ELR (cell line): ENCODE measurements around the gene CIAO3.

Source experiments
- DNase-seq: peaks from one replicate; pipeline ENCODE4 v3.0.0-alpha.2; 2015; ENCODE audit warnings: low read depth

The CIAO3 gene

GRCh38 chr16:709566-710499 lies 31.0 kb downstream of the CIAO3 start:
- DNase-seq = peak; percentile 75

GRCh38 chr16:708959-709358 lies 31.8 kb downstream of the CIAO3 start:
- DNase-seq = no peak

- DNase-seq = no peak
Measured at GRCh38 chr16:708019-708418, 32.8 kb downstream of the CIAO3 start.

GRCh38 chr16:707062-707538 lies 33.7 kb downstream of the CIAO3 start:
- no peak for DNase-seq

GRCh38 chr16:706189-707061 lies 34.4 kb downstream of the CIAO3 start:
- DNase-seq = no peak

GRCh38 chr16:705431-706188 lies 35.2 kb downstream of the CIAO3 start, which contains the start of gene FBXL16:
TSS of gene FBXL16 (minus strand) at chr16:705801. CDS start at chr16:697405, 8,396 bp downstream.
- DNase-seq = no peak

- no peak for DNase-seq
Measured at GRCh38 chr16:704552-705380, 36.0 kb downstream of the CIAO3 start.

GRCh38 chr16:704047-704446 lies 36.8 kb downstream of the CIAO3 start:
- DNase-seq = no peak

- no peak for DNase-seq
Measured at GRCh38 chr16:703406-703805, 37.4 kb downstream of the CIAO3 start.

- DNase-seq = no peak
Measured at GRCh38 chr16:702341-702740, 38.5 kb downstream of the CIAO3 start.

GRCh38 chr16:700684-701584 lies 39.9 kb downstream of the CIAO3 start:
- no peak for DNase-seq

GRCh38 chr16:698911-699671 lies 41.7 kb downstream of the CIAO3 start:
- DNase-seq = no peak

GRCh38 chr16:695355-696089 lies 45.3 kb downstream of the CIAO3 start:
- DNase-seq = no peak

- DNase-seq = no peak
Measured at GRCh38 chr16:694863-695354, 45.9 kb downstream of the CIAO3 start.

GRCh38 chr16:694187-694862 lies 46.5 kb downstream of the CIAO3 start:
- DNase-seq = no peak

- no peak for DNase-seq
Measured at GRCh38 chr16:693766-694165, 47.0 kb downstream of the CIAO3 start.

GRCh38 chr16:693364-693763 lies 47.4 kb downstream of the CIAO3 start:
- DNase-seq = no peak
